C4-2B (cell line): ENCODE measurements around the gene CSMD2.

Experiments
- H3K27ac ChIP-seq: fragments of 450-650 bp; 2 replicates; pipeline ENCODE4 v1.5.1; 2017
- CTCF ChIP-seq: fragments of 450-650 bp; conservative IDR thresholded peaks from 2 replicates; pipeline ENCODE4 v1.5.1; 2017; ENCODE audit warnings: mild to moderate bottlenecking
- ZFX ChIP-seq: fragments of 450-650 bp; IDR thresholded peaks from 2 replicates; pipeline ENCODE4 v1.6.1; 2017

CSMD2 gene

DNA sequence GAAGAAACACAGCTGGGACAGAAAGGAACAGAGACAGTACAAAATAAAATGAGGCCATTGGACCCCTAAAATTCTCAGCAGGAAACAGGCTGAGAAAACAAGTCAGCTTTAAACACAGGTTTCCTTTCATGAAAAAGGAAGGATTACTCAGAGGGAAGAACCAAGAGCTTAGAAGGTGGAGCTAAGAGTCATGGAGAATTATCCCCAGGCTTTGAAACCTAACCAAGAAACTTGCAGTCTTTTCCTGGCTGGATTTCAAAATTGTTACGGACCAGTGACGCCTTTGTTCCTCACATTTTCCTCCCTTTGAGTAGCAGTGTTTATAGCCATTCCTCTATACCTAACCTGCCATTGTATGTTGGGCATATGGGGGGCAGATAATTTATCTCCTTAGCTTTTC is 292.3 kb downstream of the CSMD2 start:
- H3K27ac ChIP-seq, result no peak overlapping the region
- no peak for TF ChIP-seq ZFX

DNA sequence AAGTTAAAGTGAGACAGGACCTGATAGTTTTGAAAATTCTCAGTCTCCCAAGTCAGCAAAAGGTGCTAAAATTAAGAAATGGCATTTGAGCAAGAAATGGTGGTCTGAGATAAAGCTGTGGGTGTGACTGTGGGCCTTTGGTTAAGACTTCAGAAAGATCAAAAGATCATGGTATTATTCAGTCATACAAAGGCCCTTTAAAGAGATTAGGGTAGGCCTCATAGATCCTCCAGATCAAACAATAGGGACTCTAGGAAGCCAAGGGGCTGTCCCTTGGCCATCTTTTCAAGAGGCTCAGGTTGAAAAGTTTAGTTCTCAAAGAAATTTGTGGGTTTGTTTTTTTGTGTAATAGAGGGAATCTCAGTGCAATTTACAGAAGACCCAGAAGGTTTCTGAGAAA is 292.8 kb downstream of the CSMD2 start:
- H3K27ac ChIP-seq, result no peak overlapping the region
- TF ChIP-seq CTCF (no peak), ZFX (no peak)

DNA sequence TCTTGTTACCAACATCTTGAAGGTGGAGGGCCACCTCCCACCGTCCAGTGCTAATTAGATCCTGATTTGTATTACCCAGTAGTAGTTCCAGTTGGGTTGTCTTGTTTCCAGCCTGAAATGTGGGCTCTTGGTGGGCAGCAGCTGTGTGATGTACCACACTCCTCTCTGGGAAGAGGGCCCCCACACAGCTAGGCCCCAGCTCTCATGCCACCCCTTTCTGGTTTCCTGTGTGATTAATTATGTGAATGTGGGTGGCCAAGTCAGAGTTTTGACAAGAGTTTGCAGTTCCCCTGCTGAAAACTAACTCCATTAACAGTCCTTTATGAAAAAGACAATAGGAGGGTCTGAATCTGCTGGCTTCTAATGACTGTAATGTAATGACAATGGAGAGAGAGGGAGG is 297.3 kb downstream of the CSMD2 start:
- TF ChIP-seq ZFX, result no peak
- TF ChIP-seq CTCF, result no peak
- H3K27ac ChIP-seq, result no peak overlapping the region

DNA sequence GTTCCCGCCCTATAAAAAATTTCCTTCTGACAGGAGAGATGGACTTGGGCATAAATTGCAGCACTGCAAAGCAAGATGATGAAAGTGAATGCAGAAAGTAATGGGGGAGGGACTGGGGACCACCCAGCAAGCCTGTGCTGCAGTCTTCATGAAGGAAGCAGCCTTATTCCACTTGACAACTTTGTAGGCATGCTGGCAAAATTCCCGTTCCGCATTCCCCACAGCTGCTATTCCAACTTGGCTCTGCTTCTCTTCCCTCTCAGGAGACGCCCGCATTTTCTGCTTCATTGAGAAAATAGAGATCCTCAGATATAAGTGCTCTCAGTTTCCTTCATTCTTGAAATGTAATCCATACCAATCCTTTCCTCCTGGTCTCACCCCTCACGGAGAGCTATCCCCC is 298.7 kb downstream of the CSMD2 start:
- no peak overlapping the region for H3K27ac ChIP-seq
- TF ChIP-seq CTCF (no peak), ZFX (no peak)

DNA sequence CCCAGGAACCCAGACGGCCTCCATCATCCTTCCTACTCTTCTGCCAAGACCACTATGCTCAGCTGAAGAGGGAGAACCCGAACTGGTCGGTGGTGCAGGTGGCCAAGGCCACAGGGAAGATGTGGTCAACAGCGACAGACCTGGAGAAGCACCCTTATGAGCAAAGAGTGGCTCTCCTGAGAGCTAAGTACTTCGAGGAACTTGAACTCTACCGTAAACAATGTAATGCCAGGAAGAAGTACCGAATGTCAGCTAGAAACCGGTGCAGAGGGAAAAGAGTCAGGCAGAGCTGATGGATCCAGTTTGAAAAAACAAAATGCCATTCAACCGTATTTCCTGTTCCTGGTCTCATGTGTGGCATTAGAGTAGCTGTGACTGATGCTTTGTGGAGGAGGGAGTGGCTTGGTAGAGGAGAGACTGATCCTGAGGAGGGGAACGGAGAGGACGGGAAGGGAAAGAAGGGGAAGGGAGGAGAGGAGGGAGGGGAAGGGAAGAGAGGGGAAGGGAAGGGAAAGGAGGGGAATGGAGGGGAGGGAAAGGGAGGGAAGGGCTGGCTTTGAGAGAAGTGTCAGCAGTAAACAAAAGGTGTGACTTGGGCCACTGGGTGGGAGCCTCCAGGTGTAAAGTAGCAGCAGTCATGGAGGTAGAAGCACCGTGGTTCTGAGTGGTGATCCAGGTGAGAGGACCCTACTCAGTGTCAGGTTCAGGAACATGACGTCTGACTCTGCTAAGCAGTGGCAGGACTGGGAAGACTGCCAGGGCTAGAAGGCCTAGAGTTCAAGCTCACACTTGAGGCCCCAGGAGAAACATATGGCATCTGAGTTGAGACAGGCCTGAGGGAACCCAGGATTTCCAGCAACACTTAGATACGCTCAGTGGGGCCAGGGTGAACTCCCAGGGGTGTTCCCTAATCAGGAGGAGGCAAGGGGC is 300.3 kb downstream of the CSMD2 start:
- TF ChIP-seq ZFX (no peak), CTCF (no peak)
- H3K27ac ChIP-seq, result no peak overlapping the region

DNA sequence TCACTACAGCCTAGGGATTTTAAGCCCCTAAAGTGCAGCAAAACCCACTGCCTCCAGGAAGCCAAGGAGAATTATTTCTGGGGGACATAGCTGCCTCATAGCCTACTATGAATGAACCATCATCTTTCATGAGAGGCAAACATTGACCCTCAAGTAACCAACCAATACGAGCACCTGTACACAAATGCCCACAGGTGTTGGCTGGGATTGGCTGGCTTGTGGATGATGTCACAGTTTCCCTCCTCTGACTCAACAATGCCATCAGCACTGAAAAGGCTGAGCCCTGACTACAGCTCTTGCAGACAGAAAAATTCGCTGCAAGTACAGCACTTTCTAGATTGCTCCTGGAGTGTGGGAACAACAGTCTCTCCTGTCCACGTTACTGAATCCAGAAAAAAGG is 301.3 kb downstream of the CSMD2 start, which contains the start of gene HMGB4:
Gene HMGB4 (plus strand): TSS at position 301 of the 400 bp plus-strand sequence. CDS start 113 bp downstream, outside the sequence.
- TF ChIP-seq CTCF, result no peak
- no peak for TF ChIP-seq ZFX
- H3K27ac ChIP-seq, result no peak within 1 kb of the TSS

- no peak for TF ChIP-seq ZFX
- TF ChIP-seq CTCF, result no peak
- H3K27ac ChIP-seq, result no peak overlapping the region
These were observed 304.4 kb downstream of the CSMD2 start for GRCh38 chr1:33860671-33861070.

GRCh38 chr1:33854091-33854490 is 310.9 kb downstream of the CSMD2 start:
- H3K27ac ChIP-seq, result no peak overlapping the region
- TF ChIP-seq CTCF (no peak), ZFX (no peak)
